Right atrium auricular region (tissue), 2 donors: ENCODE data around the gene ODAD2. TPM values are rescaled to one million over a fixed set of nuclear protein-coding genes. Genes with fewer than 3 reads are reported as not detected.
"Not testable (repeated sequence)": the region's sequence is repeated elsewhere in the genome, so short reads cannot be mapped to it uniquely, and the experiment has no call there.

Experiments used
- DNase-seq: peaks from one replicate; pipeline ENCODE4 v3.0.0-alpha.2; 2019; ENCODE audit warnings: low spot score
- H3K27ac ChIP-seq, 2 donors: fragments of 200-600 bp; sonication (generic); 1 replicate in 1 of 2; 2 replicates in 1 of 2; pipeline ENCODE4 v1.5.1; 2016 to 2019
- H3K27me3 ChIP-seq, 2 donors: fragments of 200-600 bp; sonication (generic); one replicate each; pipeline versions ENCODE4 v1.5.1 to v1.6.0; 2017 to 2019
- H3K36me3 ChIP-seq: fragments of 200-600 bp; sonication (generic); one replicate; pipeline ENCODE4 v1.5.1; 2016
- H3K4me1 ChIP-seq, 2 donors: fragments of 200-600 bp; sonication (generic); one replicate each; pipeline versions ENCODE4 v1.5.1 to v1.6.0; 2017 to 2019
- H3K4me3 ChIP-seq, 2 donors: fragments of 200-600 bp; sonication (generic); 1 replicate in 1 of 2; 2 replicates in 1 of 2; pipeline ENCODE4 v1.5.1; 2017 to 2019; ENCODE audit warnings: mild to moderate bottlenecking in 1 of 2, moderate library complexity in 1 of 2
- H3K9me3 ChIP-seq, 2 donors: fragments of 200-600 bp; sonication (generic); one replicate each; pipeline ENCODE4 v1.5.1; 2019
- CTCF ChIP-seq, 2 donors: fragments of 200-600 bp; sonication (generic); IDR thresholded peaks; one replicate each; pipeline ENCODE4 v1.5.1; 2019; ENCODE audit warnings: antibody characterized with exemption in 2 of 2
- total RNA-seq, 2 donors: library from RNA; depleted of rRNA; stranded (reverse); fragments of >200 nt; gene quantifications; one replicate each; pipeline ENCODE4 v1.1.0, GENCODE V29; 2016

Gene ODAD2
- total RNA-seq, 2 donors from 2014 or later: 0.08 to 0.15 TPM

- DNase-seq: no peak
- no peak for TF ChIP-seq CTCF (IDR thresholded peaks at IDR 0.05)
- no peak overlapping the region for H3K27ac ChIP-seq
- H3K4me1 ChIP-seq: no peaks in the 10 kb centered on the region
- H3K9me3 ChIP-seq: no peaks in the 10 kb centered on the region
- H3K36me3 ChIP-seq: no peaks in the 10 kb centered on the region
- H3K27me3 ChIP-seq: no peaks in the 10 kb centered on the region
- H3K4me3 ChIP-seq: no peak overlapping the region
These were observed 12.1 kb downstream of the ODAD2 start for GRCh38 chr10:27986821-27987220.

- DNase-seq: no peak
- H3K9me3 ChIP-seq: no peaks in the 10 kb centered on the region
- no peaks in the 10 kb centered on the region for H3K4me1 ChIP-seq
- H3K27me3 ChIP-seq: no peaks in the 10 kb centered on the region
- no peak overlapping the region for H3K27ac ChIP-seq
- TF ChIP-seq CTCF (IDR thresholded peaks at IDR 0.05): no peak
- no peaks in the 10 kb centered on the region for H3K36me3 ChIP-seq
- H3K4me3 ChIP-seq: no peak overlapping the region
These were observed 15.9 kb downstream of the ODAD2 start for GRCh38 chr10:27982875-27983543.

- Histone ChIP-seq H3K4me3 (no peak overlapping the region), H3K27me3 (no peaks in the 10 kb centered on the region), H3K4me1 (no peaks in the 10 kb centered on the region), H3K27ac (no peak overlapping the region), H3K9me3 (no peaks in the 10 kb centered on the region), H3K36me3 (no peaks in the 10 kb centered on the region)
- no peak for DNase-seq
- TF ChIP-seq CTCF (IDR thresholded peaks at IDR 0.05): no peak
These were observed 17.1 kb downstream of the ODAD2 start for GRCh38 chr10:27981744-27982143.

GRCh38 chr10:27970795-27971194, 28.1 kb downstream of the ODAD2 start:
- H3K9me3 ChIP-seq, DNase-seq, H3K4me1 ChIP-seq, H3K4me3 ChIP-seq, H3K27me3 ChIP-seq, H3K36me3 ChIP-seq, H3K27ac ChIP-seq: not testable (repeated sequence)

GRCh38 chr10:27969931-27970330, 28.9 kb downstream of the ODAD2 start:
- H3K4me1 ChIP-seq, H3K36me3 ChIP-seq, H3K4me3 ChIP-seq, H3K27me3 ChIP-seq, H3K9me3 ChIP-seq, H3K27ac ChIP-seq, DNase-seq: not testable (repeated sequence)

- Histone ChIP-seq H3K36me3 (no peaks in the 10 kb centered on the region), H3K9me3 (no peaks in the 10 kb centered on the region), H3K27me3 (no peaks in the 10 kb centered on the region), H3K4me1 (no peaks in the 10 kb centered on the region), H3K4me3 (no peak overlapping the region), H3K27ac (no peak overlapping the region)
- no peak for TF ChIP-seq CTCF (IDR thresholded peaks at IDR 0.05)
- no peak for DNase-seq
These were observed 39.7 kb downstream of the ODAD2 start for GRCh38 chr10:27959093-27959715.

- not testable (repeated sequence) for H3K9me3 ChIP-seq, H3K36me3 ChIP-seq, H3K4me3 ChIP-seq, H3K27ac ChIP-seq, H3K4me1 ChIP-seq, H3K27me3 ChIP-seq, DNase-seq
These were observed 40.5 kb downstream of the ODAD2 start for GRCh38 chr10:27958383-27958782.
